HepG2 (cell line): ENCODE results near the gene AIP. TPM values are rescaled to one million over a fixed set of nuclear protein-coding genes. Genes with fewer than 3 reads are reported as not detected.

Source experiments
- ATAC-seq: fragments of 200-7000 bp; cut with Tn5 transposase; 3 replicates; pipeline ENCODE4 v1.9.1; 2020; ENCODE audit warnings: mild to moderate bottlenecking, moderate library complexity
- BruUV-seq: library from RNA; stranded (reverse); fragments of 400-500 nt; replicated peaks from 2 replicates; lab custom pipeline; 2021; lab: Mats Ljungman, UMichigan
- CTCF ChIA-PET: fragments of 300-600 bp; formaldehyde crosslinking; extraction: SDS; loops from one replicate; lab custom pipeline; 2021; ENCODE audit warnings: low total read pairs, inconsistent platforms, low intra/inter-chr PET ratio; lab: Yijun Ruan, JAX
- POLR2A ChIA-PET: fragments of 350-600 bp; sonication (Branson Sonifier 250); formaldehyde crosslinking; loops from one replicate; lab custom pipeline; 2020; ENCODE audit warnings: antibody characterized with exemption, inconsistent platforms; lab: Yijun Ruan, JAX
- DNase-seq: peaks from one replicate; pipeline ENCODE4 v3.0.0-alpha.2; 2015; ENCODE audit warnings: low spot score
- FAIRE-seq: peaks from 3 replicates; lab custom pipeline; 2011; peaks lifted over from hg19 to GRCh38; lab: Jason Lieb, UNC
- H2AFZ ChIP-seq: one replicate; pipeline ENCODE4 v1.6.1; 2011; ENCODE audit warnings: low read length, inconsistent platforms
- H3K27ac ChIP-seq: fragments of 300-600 bp; 3 replicates; pipeline ENCODE4 v1.8.0; 2011; ENCODE audit warnings: mixed run types, mild to moderate bottlenecking, mixed read lengths, low read length, inconsistent platforms; ENCODE audit not compliant: insufficient read depth; ENCODE audit errors: extremely low read length
- H3K27me3 ChIP-seq, 2 experiments: fragments of 200-600 bp in 1 of 2; 2 replicates in 1 of 2; 3 replicates in 1 of 2; pipeline versions ENCODE4 v1.6.0 to v1.8.0; 2011; ENCODE audit warnings: low read length in 2 of 2, mild to moderate bottlenecking in 2 of 2, moderate library complexity in 2 of 2, inconsistent platforms in 1 of 2; ENCODE audit not compliant: insufficient read depth in 2 of 2, control insufficient read depth in 1 of 2
- H3K36me3 ChIP-seq, 2 experiments: fragments of 200-600 bp in 1 of 2; replicated peaks in 1 of 2; 2 replicates in 1 of 2; 3 replicates in 1 of 2; pipeline versions ENCODE4 v1.5.1 to v1.8.0; 2011; ENCODE audit warnings: low read length in 2 of 2, inconsistent platforms in 1 of 2; ENCODE audit not compliant: insufficient read depth in 2 of 2, control insufficient read depth in 1 of 2
- H3K4me1 ChIP-seq: 2 replicates; pipeline ENCODE4 v1.5.1; 2012; ENCODE audit warnings: low read length, inconsistent platforms; ENCODE audit not compliant: insufficient read depth
- H3K4me2 ChIP-seq: 2 replicates; pipeline ENCODE4 v1.6.0; 2011; ENCODE audit warnings: low read depth, low read length, inconsistent platforms
- H3K4me3 ChIP-seq, 3 experiments: fragments of 200-600 bp in 1 of 3; sonication (generic), shearing (Covaris generic) in 1 of 3; replicated peaks in 1 of 3; 2 replicates each; pipeline ENCODE4 v1.5.1; 2011 to 2016; ENCODE audit warnings: low read length in 3 of 3, inconsistent platforms in 2 of 3, low read depth in 2 of 3, mild to moderate bottlenecking in 2 of 3, control low read depth in 1 of 3, mixed read lengths in 1 of 3; ENCODE audit not compliant: insufficient read depth in 1 of 3
- H3K79me2 ChIP-seq: one replicate; pipeline ENCODE4 v1.6.1; 2011; ENCODE audit warnings: low read length, inconsistent platforms; ENCODE audit not compliant: insufficient read depth
- H3K9ac ChIP-seq: 2 replicates; pipeline ENCODE4 v1.6.0; 2011; ENCODE audit warnings: mild to moderate bottlenecking, low read depth, low read length, inconsistent platforms; ENCODE audit not compliant: insufficient read depth
- H3K9me3 ChIP-seq: 2 replicates; pipeline ENCODE4 v1.5.1; 2012; ENCODE audit warnings: mild to moderate bottlenecking, low read length
- H4K20me1 ChIP-seq: 2 replicates; pipeline ENCODE4 v1.6.0; 2011; ENCODE audit warnings: inconsistent platforms, mild to moderate bottlenecking, low read length, moderate library complexity; ENCODE audit not compliant: insufficient read depth
- GTF3A ChIP-seq: sonication (generic); formaldehyde crosslinking; conservative IDR thresholded peaks from 2 replicates; pipeline ENCODE4 v1.4.0; 2020; ENCODE audit warnings: mild to moderate bottlenecking, missing genetic modification reagents
- POLR2A ChIP-seq, 2 experiments: IDR thresholded peaks; 2 replicates each; pipeline ENCODE4 v1.6.1; 2011; ENCODE audit warnings: low read depth in 2 of 2, low read length in 2 of 2, mild to moderate bottlenecking in 1 of 2, moderate library complexity in 1 of 2; ENCODE audit not compliant: insufficient read depth in 1 of 2
- RBM22 ChIP-seq: fragments of 200-400 bp; formaldehyde crosslinking; optimal IDR thresholded peaks from 2 replicates; pipeline ENCODE3; 2017; ENCODE audit warnings: mild to moderate bottlenecking, low read length, moderate library complexity
- SALL1 ChIP-seq: sonication (generic); formaldehyde crosslinking; IDR thresholded peaks from 2 replicates; pipeline ENCODE4 v1.8.0; 2022; ENCODE audit warnings: mild to moderate bottlenecking, missing genetic modification reagents
- WGBS: methylation state at CpG from one replicate; pipeline ENCODE4 v1.1.6; 2017; ENCODE audit warnings: low lambda C conversion rate; 5-methylcytosine and 5-hydroxymethylcytosine counted together
- in situ Hi-C: cut with HindIII; loops from 2 replicates; pipeline ENCODE4 v1.10.0; 2017; ENCODE audit warnings: low pct_unique_long_range_greater_than_20kb; ENCODE audit not compliant: extremely low pct_ligation_motif_present
- intact Hi-C: fragments of 100-400 bp; cut with micrococcal nuclease; formaldehyde crosslinking; loops from one replicate; pipeline ENCODE4 v1.10.0; 2022; ENCODE audit not compliant: unreplicated experiment
- polyA plus RNA-seq, 8 experiments: library from polyadenylated mRNA; depleted of rRNA in 3 of 8; stranded (reverse) in 7 of 8; unstranded in 1 of 8; fragments of >200 nt; fragmentation: Illumina TruSeq in 4 of 8; extraction: Trizol in 4 of 8; gene quantifications; 2 replicates each; pipeline versions ENCODE4 v1.2.1 to v1.2.3, GENCODE V29; 2011 to 2016; ENCODE audit warnings: low read depth in 4 of 8, missing spikeins in 1 of 8, mixed read lengths in 1 of 8; ENCODE audit not compliant: insufficient read depth in 1 of 8
- total RNA-seq, 5 experiments: library from RNA; depleted of rRNA; stranded (reverse); fragments of >200 nt; fragmentation: Illumina TruSeq; extraction: Trizol; gene quantifications; 2 replicates each; pipeline ENCODE4 v1.2.3, GENCODE V29; 2016; ENCODE audit warnings: low read depth in 1 of 5
- TF ChIP-seq, protein P1 (sequence below): sonication (generic); formaldehyde crosslinking; IDR thresholded peaks from 2 replicates; pipeline ENCODE4 v1.5.1; 2020; ENCODE audit warnings: missing genetic modification reagents, mild to moderate bottlenecking, borderline replicate concordance

Gene AIP
- total and polyA plus RNA-seq, 2 of the 13 experiments (the other 11 are each of a cell fraction or from before 2014, with no cell fraction given): 51.8 to 110 TPM

DNA sequence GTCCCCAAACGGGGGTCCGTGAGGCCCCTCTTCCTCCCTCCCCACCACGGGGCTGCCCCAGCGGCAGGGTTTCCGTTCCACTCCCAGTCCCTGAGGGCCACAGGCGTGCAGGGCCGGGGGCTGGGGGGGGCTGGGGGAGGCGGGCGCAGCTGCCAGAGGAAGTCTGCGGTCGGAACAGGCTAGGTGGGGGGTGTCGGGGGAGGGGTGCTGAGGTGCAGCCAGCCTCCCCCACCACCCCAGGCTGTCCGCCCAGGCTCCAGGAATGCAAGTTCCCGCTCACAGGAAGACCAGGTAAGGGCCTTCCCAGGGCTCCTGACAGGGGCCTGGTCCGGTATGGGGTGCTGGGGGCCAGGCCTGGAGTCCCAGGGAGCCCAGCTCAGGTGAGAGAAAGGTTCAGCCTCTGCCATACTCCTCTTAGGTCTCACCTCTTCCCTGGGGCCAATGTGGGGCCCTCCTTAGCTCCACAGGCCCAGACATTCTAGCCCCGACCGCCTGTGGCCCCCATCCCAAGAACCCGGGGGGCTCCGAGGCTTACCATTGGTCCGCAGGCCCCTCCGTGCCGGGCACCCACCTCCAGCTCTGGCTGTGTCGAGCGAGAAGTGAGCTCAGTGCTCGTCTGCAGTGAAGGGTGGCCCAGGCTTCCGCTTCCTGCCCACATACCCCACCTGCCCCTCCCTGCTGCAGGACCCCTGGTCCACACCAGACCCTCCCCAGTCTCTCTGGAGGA is 45.6 kb upstream of the AIP start, which contains the start of gene PTPRCAP:
Gene PTPRCAP (minus strand): TSS at position 601 of the 727 bp plus-strand sequence. CDS start 63 bp downstream, at position 538.
- Histone ChIP-seq H3K9me3 (no peaks in the 10 kb centered on the region), H2AFZ (no peak within 1 kb of the TSS), H3K27me3 (no peaks in the 10 kb centered on the region), H3K79me2 (no peaks in the 10 kb centered on the region), H3K4me3 (no peak within 1 kb of the TSS), H3K9ac (no peak within 1 kb of the TSS), H3K27ac (no peak within 1 kb of the TSS), H3K36me3 (peaks cover 15 to 25% of the 10 kb centered on the region in 2 experiments; a peak in 4 of 5 replicates), H3K4me1 (peaks cover 3% of the 10 kb centered on the region), H3K4me2 (no peak within 1 kb of the TSS), H4K20me1 (no peaks in the 10 kb centered on the region)
- no peak for FAIRE-seq
- intact Hi-C loops (no loop called here), in situ Hi-C loops (no loop called here)
- CTCF ChIA-PET: no interaction called here
- BruUV-seq: no TSS peak
- POLR2A ChIA-PET: interaction anchor here (1.4 to 1.6 kb wide), 2 partner anchors 9 to 31 kb away, joined by 3 to 4 read pairs; partner anchors contain the start of gene RPS6KB2
- 0 out of 4 replicates have a peak, but pooled peaks of 1 of the 2 experiments have one; percentile 9 for TF ChIP-seq POLR2A (IDR thresholded peaks at IDR 0.05; ENCODE audit: insufficient read depth in 1 of 2, low read depth in 2 of 2, low read length in 2 of 2)
- TF ChIP-seq, protein P1, sequence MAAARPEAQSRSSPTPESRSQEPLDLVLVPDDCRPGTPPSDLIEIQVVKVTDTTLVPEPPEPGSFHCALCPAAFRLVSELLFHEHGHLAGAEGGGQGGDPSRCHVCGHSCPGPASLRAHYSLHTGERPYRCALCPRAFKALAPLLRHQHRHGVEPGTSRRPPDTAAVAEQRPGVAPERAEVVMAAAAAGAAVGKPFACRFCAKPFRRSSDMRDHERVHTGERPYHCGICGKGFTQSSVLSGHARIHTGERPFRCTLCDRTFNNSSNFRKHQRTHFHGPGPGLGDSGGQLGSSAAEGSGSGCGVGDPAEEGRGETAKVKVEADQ (CRISPR knock-in tag): no peak
- peak; percentile 29 for TF ChIP-seq RBM22
- WGBS: 92% methylated on average over 9 of the region's 26 CpGs
- DNase-seq: no peak
- ATAC-seq: no peak

DNA sequence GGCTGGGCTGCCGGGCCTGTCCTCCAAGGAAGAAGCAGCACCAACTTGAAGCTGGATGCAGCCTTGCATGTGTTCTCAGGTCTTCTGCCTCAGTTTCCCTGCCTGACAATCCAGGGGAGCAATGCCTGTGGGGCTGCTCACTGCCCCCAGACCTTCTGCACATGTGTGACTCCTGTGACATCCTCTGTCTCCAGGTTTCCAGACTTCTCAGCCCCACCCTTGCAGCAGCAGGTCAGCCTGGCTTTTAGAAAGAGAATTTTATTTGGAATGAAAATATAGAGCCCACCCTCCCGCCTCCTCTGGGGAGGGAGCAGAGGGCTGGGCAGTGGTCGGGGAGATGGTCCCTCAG is 45.0 kb upstream of the AIP start:
- H2AFZ ChIP-seq: no peak overlapping the region
- H3K9me3 ChIP-seq: no peaks in the 10 kb centered on the region
- 83% methylated on average over 3 of the region's 3 CpGs for WGBS
- H3K9ac ChIP-seq: no peak overlapping the region
- H4K20me1 ChIP-seq: no peaks in the 10 kb centered on the region
- CTCF ChIA-PET: no interaction called here
- FAIRE-seq (no peak), DNase-seq (no peak), ATAC-seq (no peak)
- H3K4me2 ChIP-seq: no peak overlapping the region
- peaks cover 8% of the 10 kb centered on the region for H3K4me1 ChIP-seq
- H3K36me3 ChIP-seq: peaks cover 11 to 20% of the 10 kb centered on the region in 2 experiments; a peak in 4 of 5 replicates
- no peak overlapping the region for H3K4me3 ChIP-seq
- intact Hi-C loops (no loop called here), in situ Hi-C loops (no loop called here)
- no peaks in the 10 kb centered on the region for H3K27me3 ChIP-seq
- no TSS peak for BruUV-seq
- H3K27ac ChIP-seq: no peak overlapping the region
- TF ChIP-seq SALL1 (CRISPR knock-in tag): 0 out of 2 replicates have a peak, but pooled peaks have one; percentile 12
- TF ChIP-seq GTF3A (CRISPR knock-in tag): no peak
- H3K79me2 ChIP-seq: peaks cover under 1% of the 10 kb centered on the region
- POLR2A ChIA-PET: interaction anchor here (1.1 to 1.6 kb wide), 3 partner anchors 9 to 31 kb away, joined by 3 to 5 read pairs (median 4); partner anchors contain the start of gene RPS6KB2
